SK-N-MC (cell line): Measurements from ENCODE around the gene ANAPC7.
"Not testable (repeated sequence)": the region's sequence is repeated elsewhere in the genome, so short reads cannot be mapped to it uniquely, and the experiment has no call there.

Experiments
- DNase-seq: peaks from one replicate; pipeline ENCODE4 v3.0.0-alpha.2; 2011; ENCODE audit warnings: low read depth, low spot score
- H3K27ac ChIP-seq: fragments of 200-600 bp; sonication (generic); 2 replicates; pipeline ENCODE4 v1.5.1; 2016; ENCODE audit warnings: mixed run types
- H3K36me3 ChIP-seq: fragments of 200-600 bp; sonication (generic); 2 replicates; pipeline ENCODE4 v1.6.1; 2017; ENCODE audit warnings: antibody characterized with exemption, low read length, mixed read lengths; ENCODE audit not compliant: insufficient read depth
- H3K4me3 ChIP-seq: fragments of 200-600 bp; sonication (generic); 2 replicates; pipeline ENCODE4 v1.5.1; 2016
- H3K9ac ChIP-seq: fragments of 200-600 bp; sonication (generic); 2 replicates; pipeline ENCODE4 v1.8.0; 2017; ENCODE audit warnings: mixed run types, mixed read lengths; ENCODE audit not compliant: insufficient read length
- H3K9me3 ChIP-seq: fragments of 200-600 bp; sonication (generic); 2 replicates; pipeline ENCODE4 v1.6.1; 2017; ENCODE audit warnings: low read depth, mild to moderate bottlenecking, antibody characterized with exemption, low read length, moderate library complexity, mixed read lengths
- EZH2 ChIP-seq: fragments of 200-600 bp; sonication (generic); IDR thresholded peaks from one replicate; pipeline ENCODE4 v1.6.1; 2017; ENCODE audit warnings: antibody characterized with exemption
- FOXP2 ChIP-seq: optimal IDR thresholded peaks from 2 replicates; pipeline ENCODE3; 2011; ENCODE audit warnings: mild to moderate bottlenecking, moderate library complexity; ENCODE audit not compliant: insufficient read depth; ENCODE audit errors: extremely low read length, control extremely low read depth
- POLR2AphosphoS5 ChIP-seq: IDR thresholded peaks from 2 replicates; pipeline ENCODE4 v1.6.1; 2012; ENCODE audit warnings: mild to moderate bottlenecking, low read depth, low read length, borderline replicate concordance

The ANAPC7 gene

GRCh38 chr12:110345963-110346362, 57.5 kb downstream of the ANAPC7 start:
- Histone ChIP-seq H3K9me3 (no peaks in the 10 kb centered on the region), H3K9ac (no peak overlapping the region), H3K36me3 (peaks cover 91% of the 10 kb centered on the region), H3K27ac (0 out of 2 replicates have a peak overlapping the region, but pooled peaks have one; percentile 16), H3K4me3 (no peak overlapping the region)
- TF ChIP-seq EZH2 (no peak), POLR2AphosphoS5 (no peak), FOXP2 (no peak)
- no peak for DNase-seq

GRCh38 chr12:110345176-110345661, 58.3 kb downstream of the ANAPC7 start:
- TF ChIP-seq FOXP2 (no peak), EZH2 (no peak), POLR2AphosphoS5 (no peak)
- peak overlapping the region; percentile 16; the same call in 1 of the 2 replicates for H3K27ac ChIP-seq

GRCh38 chr12:110344657-110345056, 58.9 kb downstream of the ANAPC7 start:
- no peak for TF ChIP-seq EZH2
- no peak for TF ChIP-seq POLR2AphosphoS5
- no peak for TF ChIP-seq FOXP2
- H3K27ac ChIP-seq: peak overlapping the region; percentile 5; the same call in 1 of the 2 replicates
- H3K9ac ChIP-seq: no peak overlapping the region
- no peak for DNase-seq
- H3K4me3 ChIP-seq: no peak overlapping the region
- no peaks in the 10 kb centered on the region for H3K9me3 ChIP-seq
- H3K36me3 ChIP-seq: peaks cover 99% of the 10 kb centered on the region

More at GRCh38 chr12:110345176-110345661, 58.3 kb downstream of the ANAPC7 start:
- H3K36me3 ChIP-seq: peaks cover 95% of the 10 kb centered on the region
- no peak overlapping the region for H3K9ac ChIP-seq
- DNase-seq: no peak
- no peaks in the 10 kb centered on the region for H3K9me3 ChIP-seq
- H3K4me3 ChIP-seq: no peak overlapping the region

GRCh38 chr12:110343736-110344555, 59.6 kb downstream of the ANAPC7 start:
- Histone ChIP-seq H3K36me3 (peaks cover 99% of the 10 kb centered on the region), H3K9me3 (no peaks in the 10 kb centered on the region), H3K4me3 (no peak overlapping the region), H3K9ac (no peak overlapping the region), H3K27ac (no peak overlapping the region)
- TF ChIP-seq FOXP2 (no peak), EZH2 (no peak), POLR2AphosphoS5 (no peak)
- no peak for DNase-seq

GRCh38 chr12:110343114-110343513, 60.4 kb downstream of the ANAPC7 start:
- Histone ChIP-seq H3K9me3 (no peaks in the 10 kb centered on the region), H3K4me3 (no peak overlapping the region), H3K36me3 (peaks cover 99% of the 10 kb centered on the region), H3K9ac (no peak overlapping the region), H3K27ac (no peak overlapping the region)
- TF ChIP-seq EZH2: no peak
- TF ChIP-seq POLR2AphosphoS5: no peak
- no peak for TF ChIP-seq FOXP2
- DNase-seq: no peak

GRCh38 chr12:110342157-110342556, 61.4 kb downstream of the ANAPC7 start:
- no peak for DNase-seq
- no peaks in the 10 kb centered on the region for H3K9me3 ChIP-seq
- H3K4me3 ChIP-seq: no peak overlapping the region
- H3K36me3 ChIP-seq: peaks cover 100% of the 10 kb centered on the region
- H3K9ac ChIP-seq: no peak overlapping the region
- no peak for TF ChIP-seq FOXP2
- TF ChIP-seq EZH2: no peak
- TF ChIP-seq POLR2AphosphoS5: no peak
- no peak overlapping the region for H3K27ac ChIP-seq

GRCh38 chr12:110340706-110341105, 62.8 kb downstream of the ANAPC7 start:
- H3K9me3 ChIP-seq: no peaks in the 10 kb centered on the region
- no peak overlapping the region for H3K9ac ChIP-seq
- no peak for TF ChIP-seq EZH2
- TF ChIP-seq POLR2AphosphoS5: no peak
- no peak for TF ChIP-seq FOXP2
- DNase-seq: no peak
- H3K4me3 ChIP-seq: no peak overlapping the region
- no peak overlapping the region for H3K27ac ChIP-seq
- H3K36me3 ChIP-seq: peaks cover 100% of the 10 kb centered on the region

GRCh38 chr12:110340261-110340660, 63.2 kb downstream of the ANAPC7 start:
- not testable (repeated sequence) for H3K27ac ChIP-seq, H3K9ac ChIP-seq, DNase-seq, H3K9me3 ChIP-seq, H3K4me3 ChIP-seq
- peaks cover 100% of the 10 kb centered on the region for H3K36me3 ChIP-seq
